Measurements from ENCODE around the gene TMEM101.

GRCh38 chr17:44000871-44001460, 13.8 kb downstream of the TMEM101 start:
- TF ChIP-seq POLR2A (IDR thresholded peaks at IDR 0.05; ENCODE audit: low read depth) (no peak), POLR2AphosphoS5 (IDR thresholded peaks at IDR 0.05) (no peak), EP300 (IDR thresholded peaks at IDR 0.05) (no peak)
- TF ChIP-seq, protein P1, sequence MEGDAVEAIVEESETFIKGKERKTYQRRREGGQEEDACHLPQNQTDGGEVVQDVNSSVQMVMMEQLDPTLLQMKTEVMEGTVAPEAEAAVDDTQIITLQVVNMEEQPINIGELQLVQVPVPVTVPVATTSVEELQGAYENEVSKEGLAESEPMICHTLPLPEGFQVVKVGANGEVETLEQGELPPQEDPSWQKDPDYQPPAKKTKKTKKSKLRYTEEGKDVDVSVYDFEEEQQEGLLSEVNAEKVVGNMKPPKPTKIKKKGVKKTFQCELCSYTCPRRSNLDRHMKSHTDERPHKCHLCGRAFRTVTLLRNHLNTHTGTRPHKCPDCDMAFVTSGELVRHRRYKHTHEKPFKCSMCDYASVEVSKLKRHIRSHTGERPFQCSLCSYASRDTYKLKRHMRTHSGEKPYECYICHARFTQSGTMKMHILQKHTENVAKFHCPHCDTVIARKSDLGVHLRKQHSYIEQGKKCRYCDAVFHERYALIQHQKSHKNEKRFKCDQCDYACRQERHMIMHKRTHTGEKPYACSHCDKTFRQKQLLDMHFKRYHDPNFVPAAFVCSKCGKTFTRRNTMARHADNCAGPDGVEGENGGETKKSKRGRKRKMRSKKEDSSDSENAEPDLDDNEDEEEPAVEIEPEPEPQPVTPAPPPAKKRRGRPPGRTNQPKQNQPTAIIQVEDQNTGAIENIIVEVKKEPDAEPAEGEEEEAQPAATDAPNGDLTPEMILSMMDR (IDR thresholded peaks at IDR 0.05) = no peak
